Neuronal stem cell (in vitro differentiated cells): ENCODE measurements around the gene TTC13.

Source experiments
- DNase-seq: peaks from one replicate; pipeline ENCODE4 v3.0.0-alpha.2; 2013; ENCODE audit warnings: low spot score
- H2AFZ ChIP-seq: one replicate; pipeline ENCODE4 v1.6.1; 2013; ENCODE audit warnings: mild to moderate bottlenecking, low read length, inconsistent platforms
- H2AK5ac ChIP-seq: 2 replicates; pipeline ENCODE4 v1.6.1; 2013; ENCODE audit warnings: low read depth, mild to moderate bottlenecking, inconsistent platforms, low read length, moderate library complexity, mixed read lengths
- H2BK120ac ChIP-seq: 2 replicates; pipeline ENCODE4 v1.6.1; 2013; ENCODE audit warnings: low read depth, mild to moderate bottlenecking, inconsistent platforms, low read length, moderate library complexity, mixed read lengths
- H2BK12ac ChIP-seq: one replicate; pipeline ENCODE4 v1.6.1; 2013; ENCODE audit warnings: low read length, inconsistent platforms
- H2BK15ac ChIP-seq: 2 replicates; pipeline ENCODE4 v1.6.1; 2013; ENCODE audit warnings: mild to moderate bottlenecking, low read length, inconsistent platforms, mixed read lengths
- H2BK5ac ChIP-seq: one replicate; pipeline ENCODE4 v1.6.1; 2013; ENCODE audit warnings: inconsistent platforms, mild to moderate bottlenecking, low read length, moderate library complexity
- H3K14ac ChIP-seq: one replicate; pipeline ENCODE4 v1.6.1; 2013; ENCODE audit warnings: low read length, inconsistent platforms
- H3K18ac ChIP-seq: 2 replicates; pipeline ENCODE4 v1.6.1; 2013; ENCODE audit warnings: low read length, inconsistent platforms
- H3K23ac ChIP-seq: 2 replicates; pipeline ENCODE4 v1.6.1; 2013; ENCODE audit warnings: low read depth, mild to moderate bottlenecking, mixed read lengths, low read length, inconsistent platforms; ENCODE audit not compliant: poor library complexity
- H3K27ac ChIP-seq: replicated peaks from 3 replicates; pipeline ENCODE4 v1.5.1; 2013; ENCODE audit warnings: low read length, inconsistent platforms
- H3K27me3 ChIP-seq, 3 experiments: 2 replicates each; pipeline ENCODE4 v1.6.1; 2013; ENCODE audit warnings: low read length in 3 of 3, mild to moderate bottlenecking in 2 of 3, inconsistent platforms in 1 of 3, low read depth in 1 of 3, mixed read lengths in 1 of 3, moderate library complexity in 1 of 3; ENCODE audit not compliant: control insufficient read depth in 3 of 3, insufficient read depth in 3 of 3
- H3K36me3 ChIP-seq, 2 donors: replicated peaks in 1 of 2; 2 replicates each; pipeline ENCODE4 v1.6.1; 2013; ENCODE audit warnings: low read length in 2 of 2; ENCODE audit not compliant: control insufficient read depth in 2 of 2, insufficient read depth in 2 of 2
- H3K4ac ChIP-seq: 2 replicates; pipeline ENCODE4 v1.6.1; 2013; ENCODE audit warnings: inconsistent platforms, mild to moderate bottlenecking, low read length, moderate library complexity
- H3K4me1 ChIP-seq, 2 donors: 1 replicate in 1 of 2; 2 replicates in 1 of 2; pipeline ENCODE4 v1.6.1; 2013; ENCODE audit warnings: low read length in 2 of 2, low read depth in 1 of 2; ENCODE audit not compliant: control insufficient read depth in 2 of 2, insufficient read depth in 1 of 2
- H3K4me2 ChIP-seq: one replicate; pipeline ENCODE4 v1.6.1; 2013; ENCODE audit warnings: mild to moderate bottlenecking, low read length, inconsistent platforms; ENCODE audit not compliant: insufficient read depth, poor library complexity, severe bottlenecking
- H3K4me3 ChIP-seq, 2 donors: 2 replicates each; pipeline ENCODE4 v1.5.1; 2013; ENCODE audit warnings: low read length in 2 of 2, mild to moderate bottlenecking in 2 of 2, inconsistent platforms in 1 of 2, moderate library complexity in 1 of 2
- H3K79me1 ChIP-seq: one replicate; pipeline ENCODE4 v1.6.1; 2013; ENCODE audit warnings: low read depth, mild to moderate bottlenecking, inconsistent platforms, low read length, moderate library complexity
- H3K9ac ChIP-seq: one replicate; pipeline ENCODE4 v1.6.1; 2013; ENCODE audit warnings: mild to moderate bottlenecking, low read depth, low read length, inconsistent platforms; ENCODE audit not compliant: poor library complexity
- H3K9me3 ChIP-seq, 2 donors: replicated peaks in 1 of 2; 2 replicates each; pipeline versions ENCODE3 to v1.6.1; 2013; ENCODE audit warnings: low read length in 2 of 2, mild to moderate bottlenecking in 2 of 2, inconsistent platforms in 1 of 2, low read depth in 1 of 2, mixed read lengths in 1 of 2, moderate library complexity in 1 of 2; ENCODE audit not compliant: control insufficient read depth in 2 of 2, insufficient read depth in 1 of 2
- H4K8ac ChIP-seq: one replicate; pipeline ENCODE4 v1.6.1; 2013; ENCODE audit warnings: low read depth, mild to moderate bottlenecking, inconsistent platforms, low read length, moderate library complexity
- H4K91ac ChIP-seq: one replicate; pipeline ENCODE4 v1.6.1; 2013; ENCODE audit warnings: low read length, low read depth, mild to moderate bottlenecking, inconsistent platforms; ENCODE audit not compliant: poor library complexity
- WGBS, 2 donors: extraction: QIAGEN DNeasy Blood & Tissue Kit; methylation state at CpG; one replicate each; pipeline ENCODE4 v1.1.7; 2013; ENCODE audit warnings: missing lambda C conversion rate in 2 of 2, mixed read lengths in 1 of 2; ENCODE audit not compliant: insufficient read length in 2 of 2, insufficient replicate concordance in 1 of 2; ENCODE audit errors: extremely low coverage in 2 of 2; 5-methylcytosine and 5-hydroxymethylcytosine counted together

TTC13 gene

DNA sequence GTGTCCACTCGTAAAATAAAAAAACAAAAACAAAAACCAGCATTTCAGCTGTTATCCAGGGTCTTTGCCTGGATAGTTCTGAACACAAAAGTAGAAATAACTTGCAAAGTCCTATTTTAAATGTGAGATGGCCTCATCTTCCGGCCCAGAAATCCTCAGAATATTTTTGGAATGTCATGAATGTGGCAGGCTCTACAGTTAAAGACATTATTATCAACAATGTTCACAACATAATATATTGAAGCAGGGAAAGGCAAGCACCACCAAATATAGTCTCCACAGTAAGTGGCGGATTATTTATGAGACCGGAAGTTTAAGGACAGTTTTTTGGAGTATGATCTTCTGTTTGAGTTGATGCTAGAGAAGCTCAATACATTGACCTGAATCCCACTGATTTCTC lies 109.2 kb downstream of the TTC13 start:
- H3K14ac ChIP-seq: no peak overlapping the region
- no CpG with 5 or more reads among the region's 4 CpGs for WGBS, 2 donors

GRCh38 chr1:230868736-230869385 lies 109.8 kb downstream of the TTC13 start:
- Histone ChIP-seq H3K4me2 (peak overlapping the region; percentile 84), H3K14ac (no peak overlapping the region), H2BK120ac (no peak overlapping the region), H2BK15ac (peak overlapping the region; percentile 79), H3K27me3 (no peaks in the 10 kb centered on the region), H3K23ac (peak overlapping the region; percentile 49), H3K36me3 (peaks cover 4 to 21% of the 10 kb centered on the region in 2 donors), H2AFZ (peak overlapping the region; percentile 91), H4K8ac (peak overlapping the region; percentile 100), H3K9ac (peak overlapping the region; percentile 89), H4K91ac (peak overlapping the region; percentile 89), H2BK5ac (peak overlapping the region; percentile 80), H3K4ac (no peak overlapping the region), H3K79me1 (peaks cover 5% of the 10 kb centered on the region), H3K9me3 (no peaks in the 10 kb centered on the region), H2AK5ac (peak overlapping the region; percentile 59), H3K4me3 (peak overlapping the region; percentile 80 to 89), H3K27ac (peak overlapping the region; percentile 90), H2BK12ac (peak overlapping the region; percentile 60), H3K4me1 (peaks cover 11 to 16% of the 10 kb centered on the region in 2 donors), H3K18ac (peak overlapping the region; percentile 98)
- peak; percentile 79 for DNase-seq
- no CpG with 5 or more reads among the region's 40 CpGs for WGBS, 2 donors

More for the DNA sequence above, 109.2 kb downstream of the TTC13 start:
- Histone ChIP-seq H3K36me3 (peaks cover 4 to 18% of the 10 kb centered on the region in 2 donors), H2AFZ (peak overlapping the region; percentile 91), H3K9ac (no peak overlapping the region), H2BK5ac (no peak overlapping the region), H3K4ac (no peak overlapping the region), H2AK5ac (no peak overlapping the region), H3K9me3 (no peaks in the 10 kb centered on the region), H3K79me1 (peaks cover 5% of the 10 kb centered on the region), H3K27me3 (no peaks in the 10 kb centered on the region), H2BK120ac (no peak overlapping the region), H3K4me3 (peak overlapping the region in 1 of 2 donors; percentile 89), H3K4me2 (peak overlapping the region; percentile 84), H3K27ac (no peak overlapping the region), H3K4me1 (peaks cover 9 to 16% of the 10 kb centered on the region in 2 donors), H4K91ac (no peak overlapping the region), H4K8ac (no peak overlapping the region), H3K23ac (no peak overlapping the region), H2BK12ac (no peak overlapping the region), H3K18ac (no peak overlapping the region), H2BK15ac (no peak overlapping the region)
- DNase-seq: no peak

- H3K27me3 ChIP-seq: no peaks in the 10 kb centered on the region
- H2BK15ac ChIP-seq: peak within 1 kb of the TSS; percentile 79
- peak within 1 kb of the TSS; percentile 84 for H3K4me2 ChIP-seq
- peak within 1 kb of the TSS; percentile 60 for H2BK12ac ChIP-seq
- DNase-seq: peak; percentile 76
- H3K14ac ChIP-seq: peak within 1 kb of the TSS; percentile 58
- H3K9me3 ChIP-seq: no peaks in the 10 kb centered on the region
- peak within 1 kb of the TSS; percentile 90 for H3K27ac ChIP-seq
- WGBS, 2 donors: no CpG with 5 or more reads among the region's 96 CpGs
- H3K9ac ChIP-seq: peak within 1 kb of the TSS; percentile 96
- H3K4me3 ChIP-seq: peak within 1 kb of the TSS; percentile 89 to 99
- no peak within 1 kb of the TSS for H3K4ac ChIP-seq
- H2BK120ac ChIP-seq: no peak within 1 kb of the TSS
- peaks cover 15 to 16% of the 10 kb centered on the region in 2 donors for H3K4me1 ChIP-seq
- peak within 1 kb of the TSS; percentile 100 for H3K18ac ChIP-seq
- H2AK5ac ChIP-seq: peak within 1 kb of the TSS; percentile 78
- peak within 1 kb of the TSS; percentile 98 for H3K23ac ChIP-seq
- peak within 1 kb of the TSS; percentile 80 for H2BK5ac ChIP-seq
- peaks cover 4 to 21% of the 10 kb centered on the region in 2 donors for H3K36me3 ChIP-seq
- H4K91ac ChIP-seq: peak within 1 kb of the TSS; percentile 89
- peak within 1 kb of the TSS; percentile 91 for H2AFZ ChIP-seq
- H4K8ac ChIP-seq: peak within 1 kb of the TSS; percentile 100
- peaks cover 7% of the 10 kb centered on the region for H3K79me1 ChIP-seq
These were observed 110.5 kb downstream of the TTC13 start, which contains the start of gene C1orf198 for GRCh38 chr1:230867903-230868735. TSS of gene C1orf198 (minus strand) at chr1:230868521. CDS start at chr1:230868512, 9 bp downstream.
